ACHN (cell line): ENCODE data around the gene ZNF670.

Source experiments
- DNase-seq: peaks from one replicate; pipeline ENCODE4 v3.0.0-alpha.2; 2015
- in situ Hi-C: cut with HindIII; loops from 2 replicates; pipeline ENCODE4 v1.10.0; 2017; ENCODE audit warnings: low sequenced_read_pairs, low pct_ligation_motif_present, low pct_unique_long_range_greater_than_20kb

The ZNF670 gene

GRCh38 chr1:247107694-247108093, 29.1 kb upstream of the ZNF670 start:
- in situ Hi-C loops, result no loop called here
- no peak for DNase-seq

GRCh38 chr1:247105966-247106365, 27.4 kb upstream of the ZNF670 start:
- in situ Hi-C loops, result no loop called here
- no peak for DNase-seq

GRCh38 chr1:247104965-247105364, 26.4 kb upstream of the ZNF670 start:
- DNase-seq, result no peak
- in situ Hi-C loops, result no loop called here

GRCh38 chr1:247103859-247104591, 25.4 kb upstream of the ZNF670 start, which contains the start of gene ZNF669:
TSS of gene ZNF669 (minus strand) at chr1:247104356. CDS start at chr1:247104199, 157 bp downstream.
- in situ Hi-C loops, result no loop called here

GRCh38 chr1:247102381-247102780, 23.8 kb upstream of the ZNF670 start:
- in situ Hi-C loops, result no loop called here
- no peak for DNase-seq

More at GRCh38 chr1:247103859-247104591, 25.4 kb upstream of the ZNF670 start, which contains the start of gene ZNF669:
- DNase-seq, result peak; percentile 97

- in situ Hi-C loops, result no loop called here
- no peak for DNase-seq
Observed at GRCh38 chr1:247100676-247101279, 22.2 kb upstream of the ZNF670 start.

GRCh38 chr1:247096958-247097357, 18.3 kb upstream of the ZNF670 start:
- DNase-seq, result no peak
- in situ Hi-C loops, result no loop called here

GRCh38 chr1:247096544-247096943, 17.9 kb upstream of the ZNF670 start:
- in situ Hi-C loops, result no loop called here

GRCh38 chr1:247096112-247096511, 17.5 kb upstream of the ZNF670 start:
- DNase-seq, result no peak
- in situ Hi-C loops, result no loop called here

More at GRCh38 chr1:247096544-247096943, 17.9 kb upstream of the ZNF670 start:
- DNase-seq, result no peak

GRCh38 chr1:247090455-247090854, 11.8 kb upstream of the ZNF670 start:
- DNase-seq, result no peak
- in situ Hi-C loops, result no loop called here

- in situ Hi-C loops, result no loop called here
Observed at GRCh38 chr1:247089616-247090375, 11.2 kb upstream of the ZNF670 start.

GRCh38 chr1:247088967-247089366, 10.4 kb upstream of the ZNF670 start:
- in situ Hi-C loops, result no loop called here

More at GRCh38 chr1:247089616-247090375, 11.2 kb upstream of the ZNF670 start:
- no peak for DNase-seq

GRCh38 chr1:247087256-247087655, 8.6 kb upstream of the ZNF670 start:
- DNase-seq, result no peak
- in situ Hi-C loops, result no loop called here

More at GRCh38 chr1:247088967-247089366, 10.4 kb upstream of the ZNF670 start:
- no peak for DNase-seq

- in situ Hi-C loops, result no loop called here
- DNase-seq, result no peak
Observed at GRCh38 chr1:247085310-247085709, 6.7 kb upstream of the ZNF670 start.

- in situ Hi-C loops, result no loop called here
- DNase-seq, result no peak
Observed at GRCh38 chr1:247084771-247085170, 6.2 kb upstream of the ZNF670 start.

GRCh38 chr1:247079141-247079874, 697 bp upstream of the ZNF670 start:
- in situ Hi-C loops, result no loop called here
- DNase-seq, result no peak

- in situ Hi-C loops, result no loop called here
- DNase-seq, result peak; percentile 41
Observed at GRCh38 chr1:247077876-247078257, 744 bp downstream of the ZNF670 start.

GRCh38 chr1:247077213-247077612, 1.4 kb downstream of the ZNF670 start:
- in situ Hi-C loops, result no loop called here
- peak; percentile 39 for DNase-seq

GRCh38 chr1:247070645-247071044, 8.0 kb downstream of the ZNF670 start:
- in situ Hi-C loops, result no loop called here
- no peak for DNase-seq
